22Rv1 (cell line): ENCODE data around the gene DSP.
A peak's percentile ranks its signal among the peaks of the same experiment; 100 is the strongest.

Source experiments
- H3K27ac ChIP-seq: fragments of 450-650 bp; 2 replicates; pipeline ENCODE4 v1.5.1; 2017
- CTCF ChIP-seq: fragments of 450-650 bp; IDR thresholded peaks from 2 replicates; pipeline ENCODE4 v1.5.1; 2017; ENCODE audit warnings: mild to moderate bottlenecking
- ZFX ChIP-seq: fragments of 450-650 bp; IDR thresholded peaks from 2 replicates; pipeline ENCODE4 v1.6.1; 2017; ENCODE audit warnings: antibody characterized with exemption, borderline replicate concordance

DSP gene

GRCh38 chr6:7547315-7547714 is 5.8 kb downstream of the DSP start:
- no peak overlapping the region for H3K27ac ChIP-seq
- TF ChIP-seq CTCF: no peak
- no peak for TF ChIP-seq ZFX

- H3K27ac ChIP-seq: peak overlapping the region; percentile 16; the same call in 1 of the 2 replicates
- TF ChIP-seq ZFX (no peak), CTCF (no peak)
Observed at GRCh38 chr6:7550433-7550801, 8.9 kb downstream of the DSP start.

- TF ChIP-seq ZFX (no peak), CTCF (no peak)
- H3K27ac ChIP-seq: no peak overlapping the region
Observed at GRCh38 chr6:7554533-7555275, 13.2 kb downstream of the DSP start.

GRCh38 chr6:7555671-7556070 is 14.2 kb downstream of the DSP start:
- H3K27ac ChIP-seq: no peak overlapping the region
- TF ChIP-seq ZFX (no peak), CTCF (no peak)

- no peak overlapping the region for H3K27ac ChIP-seq
- TF ChIP-seq CTCF (no peak), ZFX (no peak)
Observed at GRCh38 chr6:7556394-7557106, 15.1 kb downstream of the DSP start.

DNA sequence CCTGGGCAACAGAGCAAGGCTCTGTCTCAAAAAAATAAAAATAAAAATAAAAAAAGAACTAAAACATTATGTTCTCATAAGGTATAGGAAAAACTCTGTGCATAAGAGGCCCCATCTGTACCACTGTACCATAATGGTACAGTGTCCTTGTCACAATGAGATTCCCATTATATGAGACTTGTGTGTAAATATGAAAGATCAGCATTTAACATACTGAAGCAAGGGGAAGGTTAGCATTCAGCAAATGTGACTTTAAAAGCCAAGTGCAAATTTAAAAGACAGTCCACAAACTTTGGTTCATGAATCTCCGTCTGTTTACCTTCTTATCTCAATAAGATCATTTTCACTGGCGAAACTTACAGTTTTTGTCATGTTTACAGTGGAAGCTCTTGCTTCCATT is 16.2 kb downstream of the DSP start:
- H3K27ac ChIP-seq: no peak overlapping the region
- no peak for TF ChIP-seq CTCF
- TF ChIP-seq ZFX: no peak

- no peak overlapping the region for H3K27ac ChIP-seq
- TF ChIP-seq CTCF: no peak
- no peak for TF ChIP-seq ZFX
Observed at GRCh38 chr6:7558781-7559180, 17.3 kb downstream of the DSP start.
